ENCODE results near the gene NAP1L5. TPM values are rescaled to one million over a fixed set of nuclear protein-coding genes. Genes with fewer than 3 reads are reported as not detected.
A peak's percentile ranks its signal among the peaks of the same experiment; 100 is the strongest.

The NAP1L5 gene, protein sequence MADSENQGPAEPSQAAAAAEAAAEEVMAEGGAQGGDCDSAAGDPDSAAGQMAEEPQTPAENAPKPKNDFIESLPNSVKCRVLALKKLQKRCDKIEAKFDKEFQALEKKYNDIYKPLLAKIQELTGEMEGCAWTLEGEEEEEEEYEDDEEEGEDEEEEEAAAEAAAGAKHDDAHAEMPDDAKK
- 1.1 and 3.9 TPM in 2 replicates for total RNA-seq (2011; cell fraction: chromatin; rRNA removed; ENCODE audit: low replicate concordance)
- total RNA-seq (2011; cell fraction: nucleolus; rRNA removed): 0.92 and 1.0 TPM in 2 replicates
- total RNA-seq (2011; cell fraction: nucleoplasm; rRNA removed): 2.2 and 2.9 TPM in 2 replicates
- 6.5 and 7.1 TPM in 2 replicates for total RNA-seq (2014; rRNA removed)
- 7.2 and 8.0 TPM in 2 replicates for total RNA-seq (2014; rRNA removed; fragmentation: Illumina TruSeq; extraction: Trizol)
- 3.8 and 4.3 TPM in 2 replicates for total RNA-seq (2015; rRNA removed; fragmentation: Illumina TruSeq; extraction: Trizol)
- 5.2 and 5.4 TPM in 2 replicates for total RNA-seq (2021)
- polyA plus RNA-seq (2011; rRNA removed): 6.1 and 7.0 TPM in 2 replicates
- 1.6 and 3.2 TPM in 2 replicates for polyA plus RNA-seq (2011; cell fraction: cytosol; rRNA removed)
- 0.91 and 1.6 TPM in 2 replicates for polyA plus RNA-seq (2011; cell fraction: nucleus; rRNA removed)
- 3.6 and 6.1 TPM in 2 replicates for polyA plus RNA-seq (2012)
- 8.9 and 9.4 TPM in 2 replicates for polyA plus RNA-seq (2014; fragmentation: Illumina TruSeq; extraction: Trizol)
- 1 to 10 TPM; 2.4 to 4.3 TPM for polyA plus RNA-seq (2014; fragmentation: Nextera tagmentation; extraction: Ambion mirVana)
- polyA plus RNA-seq (2014; rRNA removed): 10.6 and 10.9 TPM in 2 replicates
- polyA minus RNA-seq (2011; rRNA and poly(A)+ RNA removed): 3.3 and 4.4 TPM in 2 replicates
- polyA minus RNA-seq (2011; cell fraction: cytosol; rRNA and poly(A)+ RNA removed): 0.64 and 1.5 TPM in 2 replicates
- 0.54 and 1.4 TPM in 2 replicates for polyA minus RNA-seq (2011; cell fraction: nucleus; rRNA and poly(A)+ RNA removed)
- percentile 70 among the genes with signal in this experiment for Bru-seq, nascent RNA
- BruChase-seq, experiment 1, labeled RNA remaining after a 2-hour chase: percentile 75 among the genes with signal in this experiment
- percentile 81 among the genes with signal in this experiment for BruChase-seq, experiment 2, labeled RNA remaining after a 6-hour chase
- long read RNA-seq, experiment 1, transcript NAP1L5-201 (1 exons, 1,915 nt): major isoform, 15 of 15 reads
- long read RNA-seq, experiment 1, partial matches to known transcripts: 0 of 15 reads
- long read RNA-seq, experiment 1, other reads (novel, unspliced or antisense): 0 of 15 reads
- long read RNA-seq, experiment 2, transcript NAP1L5-201 (1 exons, 1,915 nt): major isoform, 10 of 10 reads
- long read RNA-seq, experiment 2, partial matches to known transcripts: 0 of 10 reads
- long read RNA-seq, experiment 2, other reads (novel, unspliced or antisense): 0 of 10 reads
- long read RNA-seq, experiment 3, transcript NAP1L5-201 (1 exons, 1,915 nt): major isoform, 10 of 10 reads
- long read RNA-seq, experiment 3, partial matches to known transcripts: 0 of 10 reads
- long read RNA-seq, experiment 3, other reads (novel, unspliced or antisense): 0 of 10 reads

- H3K4me2 ChIP-seq (ENCODE audit: insufficient read depth, low read length): peak within 1 kb of the TSS; percentile 68
- FAIRE-seq (no peak), ATAC-seq (peak; percentile 90), DNase-seq (ENCODE audit: extremely low read depth in 1 of 4, low spot score in 3 of 4) (peak; percentile 32 to 74 (median 38))
- ChIA-PET CTCF (ENCODE audit: low intra/inter-chr PET ratio) (no interaction called here), POLR2A (no interaction called here)
- H3K4me3 ChIP-seq: peak within 1 kb of the TSS; percentile 50
- BruUV-seq (replicated peaks): no TSS peak
- H3K79me2 ChIP-seq (ENCODE audit: control insufficient read depth, insufficient read depth, low read length): no peaks in the 10 kb centered on the region; the same call in 2 of the 3 replicates
- in situ Hi-C loops (cut with MboI): no loop called here
- no peaks in the 10 kb centered on the region for H3K9me3 ChIP-seq (replicated peaks; ENCODE audit: control insufficient read depth, insufficient read depth, low read depth, low read length)
- intact Hi-C loops (cut with micrococcal nuclease): no loop called here
- no peaks in the 10 kb centered on the region for H3K9me1 ChIP-seq (ENCODE audit: control insufficient read depth, insufficient read depth, low read length)
- no peaks in the 10 kb centered on the region for H3K36me3 ChIP-seq (ENCODE audit: control insufficient read depth, insufficient read depth, low read length)
- 53% methylated on average over 29 of the region's 40 CpGs for WGBS (ENCODE audit: insufficient coverage, low coverage, missing lambda C conversion rate)
- H3K27ac ChIP-seq (ENCODE audit: extremely low read depth, low read depth, low read length): peak within 1 kb of the TSS; percentile 50; the same call in 2 of the 3 replicates
- H4K20me1 ChIP-seq (replicated peaks; ENCODE audit: control insufficient read depth, insufficient read depth, low read length): no peaks in the 10 kb centered on the region
- peak within 1 kb of the TSS; percentile 62 for H2AFZ ChIP-seq (ENCODE audit: low read depth, low read length)
- no peaks in the 10 kb centered on the region for H3K27me3 ChIP-seq (ENCODE audit: control insufficient read depth in 2 of 2, insufficient read depth in 2 of 2, low read length in 2 of 2)
- peak within 1 kb of the TSS; percentile 50 to 79 for H3K9ac ChIP-seq (ENCODE audit: insufficient read depth in 1 of 2, low read depth in 2 of 2, low read length in 2 of 2)
- peaks cover 8 to 14% of the 10 kb centered on the region in 2 experiments; a peak in 4 of 5 replicates for H3K4me1 ChIP-seq (replicated peaks in 1 of 2; ENCODE audit: control insufficient read depth in 2 of 2, insufficient read depth in 2 of 2, low read length in 2 of 2)
- TF ChIP-seq, protein P1, sequence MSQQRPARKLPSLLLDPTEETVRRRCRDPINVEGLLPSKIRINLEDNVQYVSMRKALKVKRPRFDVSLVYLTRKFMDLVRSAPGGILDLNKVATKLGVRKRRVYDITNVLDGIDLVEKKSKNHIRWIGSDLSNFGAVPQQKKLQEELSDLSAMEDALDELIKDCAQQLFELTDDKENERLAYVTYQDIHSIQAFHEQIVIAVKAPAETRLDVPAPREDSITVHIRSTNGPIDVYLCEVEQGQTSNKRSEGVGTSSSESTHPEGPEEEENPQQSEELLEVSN (IDR thresholded peaks at IDR 0.05; ENCODE audit: borderline replicate concordance in 1 of 2, extremely low read depth in 1 of 2, insufficient read depth in 1 of 2, insufficient read length in 1 of 2, low read depth in 1 of 2, low read length in 1 of 2, poor library complexity in 1 of 2, severe bottlenecking in 1 of 2): peak; percentile 37 to 57
- TF ChIP-seq USF2 (CRISPR knock-in tag; IDR thresholded peaks at IDR 0.05) (peak; percentile 71), TEAD2 (tag; IDR thresholded peaks at IDR 0.05) (no peak), PHF8 (IDR thresholded peaks at IDR 0.05; ENCODE audit: borderline replicate concordance, low read length) (peak; percentile 48; the same call in 1 of the 2 replicates), NRF1 (conservative IDR thresholded peaks at IDR 0.05 in 1 of 2, IDR thresholded peaks at IDR 0.05 in 1 of 2) (peak; percentile 49 to 61)
Observed at GRCh38 chr4:88697588-88698329, at the start of gene NAP1L5. TSS of gene NAP1L5 (minus strand) at chr4:88697829. CDS start at chr4:88697754, 75 bp downstream.

Data from K562 (cell line).